Transverse colon (tissue), 4 donors: ENCODE results near the gene ATE1.

Source experiments
- CTCF ChIP-seq, 5 experiments: fragments of 200-600 bp in 3 of 5; fragments of 450-650 bp in 2 of 5; sonication (generic) in 3 of 5; IDR thresholded peaks; 1 replicate in 2 of 5; 2 replicates in 3 of 5; pipeline ENCODE4 v1.5.1; 2016 to 2017; ENCODE audit warnings: antibody characterized with exemption in 5 of 5, inconsistent platforms in 3 of 5, mild to moderate bottlenecking in 2 of 5, moderate library complexity in 1 of 5
- EP300 ChIP-seq: sonication (generic); formaldehyde crosslinking; IDR thresholded peaks from one replicate; pipeline ENCODE4 v1.6.1; 2017; ENCODE audit warnings: antibody characterized with exemption, low read depth
- POLR2A ChIP-seq: fragments of 450-650 bp; IDR thresholded peaks from one replicate; pipeline ENCODE4 v1.6.1; 2016; ENCODE audit warnings: antibody characterized with exemption, mild to moderate bottlenecking, moderate library complexity
- POLR2AphosphoS5 ChIP-seq, 3 donors: sonication (generic); formaldehyde crosslinking; IDR thresholded peaks; one replicate each; pipeline ENCODE4 v1.6.1; 2016; ENCODE audit warnings: antibody characterized with exemption in 3 of 3

GRCh38 chr10:121832647-121833046, 95.2 kb downstream of the ATE1 start:
- TF ChIP-seq POLR2A, result no peak
- no peak for TF ChIP-seq POLR2AphosphoS5 (IDR thresholded peaks at IDR 0.05)
- TF ChIP-seq CTCF (IDR thresholded peaks at IDR 0.05), result no peak
- no peak for TF ChIP-seq EP300
